ENCODE measurements around the gene DSTN.

- TF ChIP-seq POLR2A (IDR thresholded peaks at IDR 0.05; ENCODE audit: low read depth, low read length): no peak
- TF ChIP-seq, protein P1, sequence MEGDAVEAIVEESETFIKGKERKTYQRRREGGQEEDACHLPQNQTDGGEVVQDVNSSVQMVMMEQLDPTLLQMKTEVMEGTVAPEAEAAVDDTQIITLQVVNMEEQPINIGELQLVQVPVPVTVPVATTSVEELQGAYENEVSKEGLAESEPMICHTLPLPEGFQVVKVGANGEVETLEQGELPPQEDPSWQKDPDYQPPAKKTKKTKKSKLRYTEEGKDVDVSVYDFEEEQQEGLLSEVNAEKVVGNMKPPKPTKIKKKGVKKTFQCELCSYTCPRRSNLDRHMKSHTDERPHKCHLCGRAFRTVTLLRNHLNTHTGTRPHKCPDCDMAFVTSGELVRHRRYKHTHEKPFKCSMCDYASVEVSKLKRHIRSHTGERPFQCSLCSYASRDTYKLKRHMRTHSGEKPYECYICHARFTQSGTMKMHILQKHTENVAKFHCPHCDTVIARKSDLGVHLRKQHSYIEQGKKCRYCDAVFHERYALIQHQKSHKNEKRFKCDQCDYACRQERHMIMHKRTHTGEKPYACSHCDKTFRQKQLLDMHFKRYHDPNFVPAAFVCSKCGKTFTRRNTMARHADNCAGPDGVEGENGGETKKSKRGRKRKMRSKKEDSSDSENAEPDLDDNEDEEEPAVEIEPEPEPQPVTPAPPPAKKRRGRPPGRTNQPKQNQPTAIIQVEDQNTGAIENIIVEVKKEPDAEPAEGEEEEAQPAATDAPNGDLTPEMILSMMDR (conservative IDR thresholded peaks at IDR 0.05; ENCODE audit: low read depth, low read length): no peak
- TF ChIP-seq CEBPB (IDR thresholded peaks at IDR 0.05; ENCODE audit: low read depth, low read length): no peak
- no peak for TF ChIP-seq MAFK (IDR thresholded peaks at IDR 0.05; ENCODE audit: low read depth, low read length)
- TF ChIP-seq ELK1 (IDR thresholded peaks at IDR 0.05; ENCODE audit: borderline replicate concordance, low read depth, low read length): no peak
- TF ChIP-seq MXI1 (IDR thresholded peaks at IDR 0.05; ENCODE audit: borderline replicate concordance, low read depth, low read length): no peak
- no peak for TF ChIP-seq NFE2L2 (IDR thresholded peaks at IDR 0.05; ENCODE audit: low read depth, low read length)
- no peak for TF ChIP-seq USF2 (IDR thresholded peaks at IDR 0.05; ENCODE audit: low read depth, low read length)
Observed at GRCh38 chr20:17576215-17576614, 6.3 kb downstream of the DSTN start.
